Measurements from ENCODE around the gene GRIA4. TPM values are rescaled to one million over a fixed set of nuclear protein-coding genes. Genes with fewer than 3 reads are reported as not detected.

Gene GRIA4
- total RNA-seq, 2 donors from 2014 or later, result 1.2 TPM; not detected in 1

DNA sequence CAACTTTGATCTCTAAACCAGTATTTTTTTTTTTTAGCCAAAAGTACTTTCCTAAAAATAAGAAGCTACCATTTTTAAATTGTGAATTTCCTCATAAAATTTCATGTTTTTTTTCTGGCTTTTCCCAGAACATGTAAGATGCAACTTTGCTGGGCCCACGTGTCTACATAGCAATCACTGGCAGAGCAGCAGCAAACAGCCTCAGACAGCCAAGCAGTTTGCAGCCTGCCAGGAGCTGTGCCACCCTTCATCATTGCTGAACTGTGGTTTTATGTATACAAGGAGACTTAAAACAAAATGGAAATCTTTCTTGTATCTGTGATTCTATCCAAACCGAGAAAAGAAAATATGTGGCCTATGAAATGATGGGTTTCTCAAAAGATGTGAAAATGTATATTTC, 110.2 kb downstream of the GRIA4 start:
- no peak overlapping the region for H3K4me3 ChIP-seq
- ATAC-seq (ENCODE audit: insufficient number of reproducible peaks, low FRiP score, low read depth), result no peak
- H3K27ac ChIP-seq, result no peak overlapping the region
- no peak for DNase-seq (ENCODE audit: low spot score)
- TF ChIP-seq, protein P1, sequence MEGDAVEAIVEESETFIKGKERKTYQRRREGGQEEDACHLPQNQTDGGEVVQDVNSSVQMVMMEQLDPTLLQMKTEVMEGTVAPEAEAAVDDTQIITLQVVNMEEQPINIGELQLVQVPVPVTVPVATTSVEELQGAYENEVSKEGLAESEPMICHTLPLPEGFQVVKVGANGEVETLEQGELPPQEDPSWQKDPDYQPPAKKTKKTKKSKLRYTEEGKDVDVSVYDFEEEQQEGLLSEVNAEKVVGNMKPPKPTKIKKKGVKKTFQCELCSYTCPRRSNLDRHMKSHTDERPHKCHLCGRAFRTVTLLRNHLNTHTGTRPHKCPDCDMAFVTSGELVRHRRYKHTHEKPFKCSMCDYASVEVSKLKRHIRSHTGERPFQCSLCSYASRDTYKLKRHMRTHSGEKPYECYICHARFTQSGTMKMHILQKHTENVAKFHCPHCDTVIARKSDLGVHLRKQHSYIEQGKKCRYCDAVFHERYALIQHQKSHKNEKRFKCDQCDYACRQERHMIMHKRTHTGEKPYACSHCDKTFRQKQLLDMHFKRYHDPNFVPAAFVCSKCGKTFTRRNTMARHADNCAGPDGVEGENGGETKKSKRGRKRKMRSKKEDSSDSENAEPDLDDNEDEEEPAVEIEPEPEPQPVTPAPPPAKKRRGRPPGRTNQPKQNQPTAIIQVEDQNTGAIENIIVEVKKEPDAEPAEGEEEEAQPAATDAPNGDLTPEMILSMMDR (IDR thresholded peaks at IDR 0.05), result no peak
- no peaks in the 10 kb centered on the region for H3K9me3 ChIP-seq
- H3K36me3 ChIP-seq, result no peaks in the 10 kb centered on the region
- H3K27me3 ChIP-seq (replicated peaks; ENCODE audit: insufficient read depth), result no peaks in the 10 kb centered on the region
- no peaks in the 10 kb centered on the region for H3K4me1 ChIP-seq (ENCODE audit: control insufficient read depth in 1 of 2, low read depth in 2 of 2)

DNA sequence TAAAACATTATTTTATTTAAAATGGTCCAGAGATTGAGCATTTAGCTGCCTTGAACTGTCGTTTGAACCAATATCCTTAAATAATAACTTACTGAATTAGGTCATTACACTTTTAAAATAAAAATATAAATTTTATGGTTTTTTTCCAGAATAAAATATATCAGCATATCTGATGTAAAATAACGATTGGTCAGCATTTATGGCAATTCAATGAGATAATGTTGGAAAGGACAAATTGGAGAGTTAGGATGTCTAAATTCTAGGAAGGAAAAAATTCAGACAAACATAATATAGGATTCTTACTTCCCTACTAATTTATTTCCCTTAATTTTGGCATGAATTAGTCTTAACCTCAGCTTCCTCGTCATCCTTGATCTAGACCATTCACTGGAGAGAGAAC, 113.4 kb downstream of the GRIA4 start:
- DNase-seq (ENCODE audit: low spot score) (no peak), ATAC-seq (ENCODE audit: insufficient number of reproducible peaks, low FRiP score, low read depth) (no peak)
- H3K36me3 ChIP-seq, result no peaks in the 10 kb centered on the region
- no peak overlapping the region for H3K4me3 ChIP-seq
- no peaks in the 10 kb centered on the region for H3K9me3 ChIP-seq
- no peaks in the 10 kb centered on the region for H3K27me3 ChIP-seq (replicated peaks; ENCODE audit: insufficient read depth)
- no peak overlapping the region for H3K27ac ChIP-seq
- TF ChIP-seq, protein P1 (IDR thresholded peaks at IDR 0.05), result no peak
- no peaks in the 10 kb centered on the region for H3K4me1 ChIP-seq (ENCODE audit: control insufficient read depth in 1 of 2, low read depth in 2 of 2)

DNA sequence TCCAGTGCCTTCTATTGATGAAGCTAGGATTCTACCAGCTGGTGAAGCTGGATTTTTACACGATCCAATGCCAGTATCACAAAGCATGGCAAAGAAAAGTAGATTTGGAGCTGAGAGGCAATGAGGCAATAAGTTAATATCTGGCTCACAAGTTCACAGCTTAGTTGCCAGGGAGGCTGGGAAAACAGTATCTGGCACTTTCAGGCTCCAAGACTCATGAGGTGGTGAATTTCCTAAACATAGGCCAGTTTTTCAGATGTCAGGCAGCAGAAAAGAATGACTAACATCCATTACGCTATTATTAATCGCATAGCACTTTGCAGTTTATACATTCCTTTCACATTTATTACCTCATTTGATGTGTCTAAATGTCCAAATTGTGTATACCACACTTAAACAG, 122.7 kb downstream of the GRIA4 start:
- Histone ChIP-seq H3K27ac (no peak overlapping the region), H3K36me3 (no peaks in the 10 kb centered on the region), H3K4me1 (ENCODE audit: control insufficient read depth in 1 of 2, low read depth in 2 of 2) (no peaks in the 10 kb centered on the region), H3K27me3 (replicated peaks; ENCODE audit: insufficient read depth) (no peaks in the 10 kb centered on the region), H3K4me3 (no peak overlapping the region), H3K9me3 (no peaks in the 10 kb centered on the region)
- no peak for ATAC-seq (ENCODE audit: insufficient number of reproducible peaks, low FRiP score, low read depth)
- TF ChIP-seq, protein P1 (IDR thresholded peaks at IDR 0.05), result no peak
- DNase-seq (ENCODE audit: low spot score), result no peak

DNA sequence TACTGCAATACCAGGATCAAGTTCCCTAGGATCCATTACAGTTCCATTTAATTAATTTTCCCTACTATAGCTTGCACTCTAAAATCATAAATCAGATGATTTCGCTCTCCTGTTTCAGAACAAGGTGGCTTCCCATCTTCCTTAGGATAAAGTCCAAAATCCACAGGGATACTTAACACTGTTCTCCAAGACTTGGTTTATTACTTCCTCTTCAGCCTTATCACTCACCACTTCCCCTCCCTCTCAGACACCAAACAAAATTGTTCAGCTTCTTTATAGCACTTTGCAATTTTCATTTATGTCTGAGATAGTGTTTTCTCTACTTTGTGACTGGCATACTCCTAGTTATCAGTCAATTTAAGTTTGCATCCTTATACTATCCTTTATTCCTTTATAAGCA, 124.6 kb downstream of the GRIA4 start:
- Histone ChIP-seq H3K4me3 (no peak overlapping the region), H3K4me1 (ENCODE audit: control insufficient read depth in 1 of 2, low read depth in 2 of 2) (no peaks in the 10 kb centered on the region), H3K9me3 (no peaks in the 10 kb centered on the region), H3K27ac (no peak overlapping the region), H3K27me3 (replicated peaks; ENCODE audit: insufficient read depth) (no peaks in the 10 kb centered on the region), H3K36me3 (no peaks in the 10 kb centered on the region)
- DNase-seq (ENCODE audit: low spot score), result no peak
- ATAC-seq (ENCODE audit: insufficient number of reproducible peaks, low FRiP score, low read depth), result no peak
- TF ChIP-seq, protein P1 (IDR thresholded peaks at IDR 0.05), result no peak

DNA sequence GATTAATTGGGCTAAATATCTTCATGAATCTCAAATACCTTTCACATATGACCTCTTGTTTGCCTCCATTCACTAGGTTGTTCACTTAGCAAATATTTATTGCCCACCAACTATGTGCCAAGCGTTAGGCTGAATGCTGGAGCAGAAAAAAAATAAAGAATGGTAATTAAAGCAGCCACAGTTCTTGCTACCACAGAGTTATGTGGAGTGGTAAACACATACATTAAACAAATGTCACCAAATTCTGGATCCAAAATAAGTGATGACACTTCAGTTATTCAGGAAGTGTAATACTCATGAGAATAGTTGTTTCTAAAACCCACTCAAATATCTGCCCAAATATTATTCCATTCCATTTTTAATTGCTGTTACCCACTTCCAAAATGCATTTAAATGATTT, 128.4 kb downstream of the GRIA4 start:
- H3K27ac ChIP-seq, result no peak overlapping the region
- H3K9me3 ChIP-seq, result no peaks in the 10 kb centered on the region
- H3K27me3 ChIP-seq (replicated peaks; ENCODE audit: insufficient read depth), result no peaks in the 10 kb centered on the region
- no peak overlapping the region for H3K4me3 ChIP-seq
- H3K36me3 ChIP-seq, result no peaks in the 10 kb centered on the region
- TF ChIP-seq, protein P1 (IDR thresholded peaks at IDR 0.05), result no peak
- no peaks in the 10 kb centered on the region for H3K4me1 ChIP-seq (ENCODE audit: control insufficient read depth in 1 of 2, low read depth in 2 of 2)
- DNase-seq (ENCODE audit: low spot score) (no peak), ATAC-seq (ENCODE audit: insufficient number of reproducible peaks, low FRiP score, low read depth) (no peak)
